IgD-negative memory B cell (primary cell): ENCODE results near the gene HPS4. TPM values are rescaled to one million over a fixed set of nuclear protein-coding genes. Genes with fewer than 3 reads are reported as not detected.
A peak's percentile ranks its signal among the peaks of the same experiment; 100 is the strongest.

Source experiments
- H3K27ac Mint-ChIP-seq, 3 donors: one replicate each; pipeline ENCODE4 v1.8.0; 2020 to 2022; ENCODE audit warnings: mild to moderate bottlenecking in 3 of 3, mixed read lengths in 3 of 3, moderate library complexity in 1 of 3
- H3K27me3 Mint-ChIP-seq: one replicate; pipeline ENCODE4 v1.8.0; 2021; ENCODE audit warnings: mixed read lengths
- H3K36me3 Mint-ChIP-seq: one replicate; pipeline ENCODE4 v1.8.0; 2020; ENCODE audit warnings: mild to moderate bottlenecking, mixed read lengths
- H3K4me1 Mint-ChIP-seq, 3 donors: one replicate each; pipeline ENCODE4 v1.8.0; 2020 to 2022; ENCODE audit warnings: mixed read lengths in 3 of 3, mild to moderate bottlenecking in 1 of 3
- H3K4me3 Mint-ChIP-seq, 4 donors: one replicate each; pipeline ENCODE4 v1.8.0; 2020 to 2022; ENCODE audit warnings: mild to moderate bottlenecking in 4 of 4, mixed read lengths in 4 of 4, moderate library complexity in 3 of 4
- H3K9me3 Mint-ChIP-seq, 3 donors: one replicate each; pipeline ENCODE4 v1.8.0; 2020 to 2021; ENCODE audit warnings: mixed read lengths in 3 of 3, mild to moderate bottlenecking in 1 of 3
- polyA plus RNA-seq: library from polyadenylated mRNA; unstranded; fragments of 300-500 nt; fragmentation: Illumina TruSeq; gene quantifications from one replicate; pipeline ENCODE4 v1.2.3, GENCODE V29; 2021

HPS4 gene
- polyA plus RNA-seq, 1 donor from 2014 or later: 19.8 TPM

DNA sequence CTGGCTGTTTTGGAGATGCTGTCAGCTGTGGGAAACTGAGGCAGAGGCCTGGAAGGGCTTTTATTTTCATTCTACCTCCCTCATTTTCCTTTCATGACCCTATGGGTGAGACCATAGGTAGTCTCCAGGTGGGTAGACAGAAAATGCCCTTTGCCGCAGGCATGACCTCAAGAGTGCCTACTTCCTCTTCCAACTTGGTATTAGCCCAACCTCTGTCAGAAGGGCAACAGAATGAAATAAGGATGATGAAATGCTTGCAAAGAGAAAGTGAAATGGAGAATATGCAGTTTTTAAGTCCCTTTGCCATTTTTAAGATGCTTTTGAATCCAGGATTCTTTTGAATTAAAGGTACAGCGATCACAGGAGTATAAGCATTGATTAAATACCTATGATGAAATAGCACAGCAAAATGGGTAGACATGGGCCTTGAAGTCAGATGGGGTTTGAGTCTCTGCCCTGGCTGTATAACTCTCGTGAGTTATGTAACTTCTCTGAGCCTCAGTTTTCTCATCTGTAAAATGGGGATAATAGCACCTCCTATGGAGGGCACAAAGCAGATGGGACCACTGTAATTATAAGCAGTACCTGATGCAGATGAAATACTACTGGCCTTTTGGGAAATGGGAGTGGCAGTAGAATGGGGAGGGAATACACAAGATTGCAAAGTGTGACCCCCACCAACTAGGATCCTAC, 50.8 kb downstream of the HPS4 start:
- Mint-ChIP-seq H3K36me3 (peaks cover 4% of the 10 kb centered on the region), H3K27ac (peak overlapping the region in 2 of 3 donors; percentile 90 to 91), H3K27me3 (no peaks in the 10 kb centered on the region), H3K9me3 (no peaks in the 10 kb centered on the region), H3K4me1 (peaks cover 37 to 47% (median 45%) of the 10 kb centered on the region in 3 donors), H3K4me3 (peak overlapping the region; percentile 10 to 90 (median 40))

- Mint-ChIP-seq H3K4me1 (peaks cover 37 to 42% (median 40%) of the 10 kb centered on the region in 3 donors), H3K27ac (peak overlapping the region in 1 of 3 donors; percentile 96), H3K36me3 (peaks cover 4% of the 10 kb centered on the region), H3K4me3 (peak overlapping the region; percentile 18 to 95 (median 84)), H3K27me3 (no peaks in the 10 kb centered on the region), H3K9me3 (no peaks in the 10 kb centered on the region)
Measured at GRCh38 chr22:26431261-26431995, 52.2 kb downstream of the HPS4 start.

DNA sequence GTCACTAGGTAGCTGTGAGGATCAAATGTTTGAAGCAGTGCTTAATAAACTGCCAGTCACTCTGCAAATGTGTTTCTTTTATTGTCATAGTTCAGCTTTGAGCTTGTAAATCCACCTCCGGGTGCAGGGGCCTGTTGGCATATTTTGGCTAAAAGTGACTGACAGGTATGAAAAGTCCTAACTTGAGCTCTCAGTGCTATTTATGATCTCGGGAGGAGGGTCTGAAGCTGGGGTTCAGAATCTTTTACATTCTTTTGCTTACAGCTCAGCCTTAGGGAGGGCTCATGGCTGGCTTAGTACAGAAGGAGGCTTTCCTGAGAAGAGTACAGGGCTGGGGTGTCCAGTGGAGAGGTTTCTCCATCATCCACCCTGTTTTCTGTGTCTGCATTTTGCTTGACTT, 53.0 kb downstream of the HPS4 start:
- H3K4me3 Mint-ChIP-seq: peak overlapping the region; percentile 76 to 95 (median 92)
- H3K9me3 Mint-ChIP-seq: no peaks in the 10 kb centered on the region
- peaks cover 34 to 41% (median 37%) of the 10 kb centered on the region in 3 donors for H3K4me1 Mint-ChIP-seq
- no peaks in the 10 kb centered on the region for H3K27me3 Mint-ChIP-seq
- peaks cover 4% of the 10 kb centered on the region for H3K36me3 Mint-ChIP-seq
- peak overlapping the region; percentile 33 to 96 (median 86) for H3K27ac Mint-ChIP-seq

DNA sequence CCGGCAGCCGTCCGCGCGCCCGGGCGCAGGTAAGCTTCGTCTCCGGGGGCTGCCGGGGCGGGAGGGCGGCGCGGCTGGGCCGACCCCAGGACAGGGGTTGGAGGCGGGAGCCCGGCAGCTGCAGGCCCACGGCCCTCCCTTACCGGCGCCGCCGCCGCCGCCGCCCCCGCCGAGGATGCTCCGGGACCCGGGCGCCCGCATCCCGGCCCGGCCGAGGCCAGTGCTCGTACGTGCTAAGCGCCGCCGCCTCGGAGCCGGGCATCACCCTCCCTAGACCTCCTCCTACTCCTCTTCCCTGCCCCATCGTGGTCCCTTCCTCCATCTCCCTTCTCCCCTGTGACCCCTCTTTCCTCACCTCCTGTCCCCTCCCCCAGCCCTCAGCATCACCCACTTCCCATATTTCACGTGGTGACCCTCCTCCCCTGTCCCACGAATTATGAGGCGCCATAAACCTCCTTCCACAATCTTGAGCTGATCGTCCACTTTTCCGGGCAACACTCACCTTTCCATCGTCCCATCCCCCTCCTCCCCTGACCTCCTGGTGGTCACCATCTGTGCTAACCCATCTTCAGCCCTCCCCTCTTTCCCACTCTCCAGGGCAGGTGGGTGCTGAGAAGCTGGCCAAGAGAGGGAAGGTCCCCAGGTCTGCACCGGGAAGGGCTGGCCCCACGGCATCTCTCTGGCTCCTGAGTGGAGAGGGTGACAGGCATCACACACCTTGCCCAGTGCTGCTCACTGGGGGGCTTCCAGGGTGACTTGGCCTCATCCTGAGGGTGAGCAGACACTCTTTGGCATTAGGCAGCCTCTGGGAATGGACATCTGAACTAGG, 53.9 kb downstream of the HPS4 start:
- peaks cover 32 to 34% (median 33%) of the 10 kb centered on the region in 3 donors for H3K4me1 Mint-ChIP-seq

GRCh38 chr22:26428515-26429457, 54.8 kb downstream of the HPS4 start, which contains the start of gene ASPHD2:
TSS of gene ASPHD2 (plus strand) at chr22:26429260. CDS start at chr22:26433616, 4,356 bp downstream.
- H3K4me1 Mint-ChIP-seq: peaks cover 32 to 34% (median 33%) of the 10 kb centered on the region in 3 donors
- peak within 1 kb of the TSS; percentile 96 to 99 (median 98) for H3K27ac Mint-ChIP-seq
- no peaks in the 10 kb centered on the region for H3K27me3 Mint-ChIP-seq
- H3K36me3 Mint-ChIP-seq: no peaks in the 10 kb centered on the region
- no peaks in the 10 kb centered on the region for H3K9me3 Mint-ChIP-seq
- H3K4me3 Mint-ChIP-seq: peak within 1 kb of the TSS; percentile 92 to 99 (median 96)

More for the DNA sequence above, 53.9 kb downstream of the HPS4 start:
- no peaks in the 10 kb centered on the region for H3K36me3 Mint-ChIP-seq
- no peaks in the 10 kb centered on the region for H3K9me3 Mint-ChIP-seq
- no peaks in the 10 kb centered on the region for H3K27me3 Mint-ChIP-seq
- H3K4me3 Mint-ChIP-seq: peak overlapping the region; percentile 76 to 95 (median 92)
- H3K27ac Mint-ChIP-seq: peak overlapping the region; percentile 64 to 96 (median 86)

DNA sequence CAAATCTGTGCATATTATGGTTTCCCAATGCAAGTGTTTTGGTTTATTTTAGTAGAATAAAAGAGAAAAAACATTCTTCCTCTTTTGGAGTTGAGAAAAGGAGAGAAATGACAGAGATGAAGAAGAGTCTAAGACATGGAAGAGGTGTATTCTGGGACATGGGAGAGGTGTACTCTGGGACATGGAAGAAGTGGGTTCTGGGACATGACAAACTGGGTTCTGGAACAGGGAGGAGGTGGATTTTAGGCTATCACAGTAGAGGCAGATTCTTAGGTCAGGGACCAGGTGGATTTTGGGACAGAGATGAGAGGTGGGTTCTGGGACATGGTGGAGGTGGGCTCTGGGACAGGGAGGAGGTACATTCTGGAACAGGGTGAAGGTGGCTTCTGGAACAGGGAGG, 56.7 kb downstream of the HPS4 start:
- Mint-ChIP-seq H3K4me3 (peak overlapping the region in 3 of 4 donors; percentile 58 to 81 (median 74)), H3K9me3 (peaks cover 2 to 13% (median 7%) of the 10 kb centered on the region in 3 donors)

DNA sequence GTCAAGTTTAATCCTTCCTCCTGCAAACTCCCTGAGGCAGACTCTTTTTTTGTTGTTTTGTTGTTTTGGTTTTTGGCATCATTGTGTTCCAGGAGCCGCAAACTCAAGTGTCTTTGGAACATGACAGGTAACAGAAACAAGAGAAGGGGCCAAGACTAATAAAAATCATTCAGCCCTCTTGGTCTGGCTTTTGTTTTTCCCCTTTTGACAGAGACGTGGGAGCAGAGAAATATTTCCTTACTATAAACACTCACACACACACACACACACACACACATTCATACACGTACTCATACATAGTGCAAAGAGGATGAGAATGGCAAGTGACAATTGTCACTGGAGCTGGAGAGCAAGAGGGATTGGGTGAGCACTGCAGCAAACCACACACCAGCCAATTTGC, 65.0 kb downstream of the HPS4 start:
- Mint-ChIP-seq H3K27me3 (peaks cover 4% of the 10 kb centered on the region), H3K27ac (no peak overlapping the region), H3K36me3 (peaks cover 1% of the 10 kb centered on the region), H3K9me3 (peaks cover 4 to 12% (median 7%) of the 10 kb centered on the region in 3 donors), H3K4me1 (peaks cover 0 to 1% (median 0%) of the 10 kb centered on the region in 3 donors), H3K4me3 (no peak overlapping the region)

More for the DNA sequence above, 56.7 kb downstream of the HPS4 start:
- no peaks in the 10 kb centered on the region for H3K36me3 Mint-ChIP-seq
- peak overlapping the region in 2 of 3 donors; percentile 3 to 65 for H3K27ac Mint-ChIP-seq
- no peaks in the 10 kb centered on the region for H3K27me3 Mint-ChIP-seq
- H3K4me1 Mint-ChIP-seq: peaks cover 22 to 25% (median 24%) of the 10 kb centered on the region in 3 donors

GRCh38 chr22:26417406-26417805, 66.2 kb downstream of the HPS4 start:
- peaks cover 1% of the 10 kb centered on the region for H3K36me3 Mint-ChIP-seq
- H3K4me3 Mint-ChIP-seq: no peak overlapping the region
- peaks cover 0 to 1% (median 0%) of the 10 kb centered on the region in 3 donors for H3K4me1 Mint-ChIP-seq
- H3K27ac Mint-ChIP-seq: no peak overlapping the region
- peaks cover 0 to 2% (median 0%) of the 10 kb centered on the region in 3 donors for H3K9me3 Mint-ChIP-seq
- peaks cover 4% of the 10 kb centered on the region for H3K27me3 Mint-ChIP-seq

- H3K27me3 Mint-ChIP-seq: peaks cover 4% of the 10 kb centered on the region
- peaks cover 1% of the 10 kb centered on the region for H3K36me3 Mint-ChIP-seq
- no peak overlapping the region for H3K27ac Mint-ChIP-seq
- H3K4me1 Mint-ChIP-seq: peaks cover 0 to 1% (median 0%) of the 10 kb centered on the region in 3 donors
- peaks cover 0 to 2% (median 0%) of the 10 kb centered on the region in 3 donors for H3K9me3 Mint-ChIP-seq
- H3K4me3 Mint-ChIP-seq: no peak overlapping the region
Measured at GRCh38 chr22:26416670-26417276, 66.8 kb downstream of the HPS4 start.

DNA sequence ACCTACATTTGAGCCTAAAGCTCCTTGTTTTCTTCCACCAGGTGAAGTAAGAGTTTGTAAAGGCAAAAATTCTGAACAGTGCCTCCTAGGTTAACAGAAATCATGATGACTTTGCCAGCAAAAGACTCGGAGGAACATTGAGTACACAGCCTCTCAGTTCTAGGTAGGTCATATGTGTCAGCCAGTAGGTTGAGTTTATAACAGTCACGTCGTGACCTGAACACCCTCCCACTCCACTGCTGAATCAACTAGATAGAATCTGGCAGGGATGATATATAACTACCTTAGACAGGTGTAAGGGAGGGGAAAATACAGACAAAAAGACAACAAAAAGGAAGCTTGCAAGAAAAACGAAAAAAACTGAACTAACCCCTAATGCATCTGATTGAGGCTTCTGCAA, 67.3 kb downstream of the HPS4 start:
- no peak overlapping the region for H3K4me3 Mint-ChIP-seq
- H3K4me1 Mint-ChIP-seq: peaks cover 0 to 1% (median 0%) of the 10 kb centered on the region in 3 donors
- H3K36me3 Mint-ChIP-seq: peaks cover 1% of the 10 kb centered on the region
- H3K27me3 Mint-ChIP-seq: peaks cover 4% of the 10 kb centered on the region
- H3K9me3 Mint-ChIP-seq: peaks cover 0 to 2% (median 0%) of the 10 kb centered on the region in 3 donors
- H3K27ac Mint-ChIP-seq: no peak overlapping the region

- Mint-ChIP-seq H3K4me3 (no peak overlapping the region), H3K27ac (no peak overlapping the region), H3K9me3 (peaks cover 0 to 2% (median 0%) of the 10 kb centered on the region in 3 donors), H3K36me3 (peaks cover 1% of the 10 kb centered on the region), H3K4me1 (no peaks in the 10 kb centered on the region), H3K27me3 (peaks cover 7% of the 10 kb centered on the region)
Measured at GRCh38 chr22:26414347-26414746, 69.2 kb downstream of the HPS4 start.

DNA sequence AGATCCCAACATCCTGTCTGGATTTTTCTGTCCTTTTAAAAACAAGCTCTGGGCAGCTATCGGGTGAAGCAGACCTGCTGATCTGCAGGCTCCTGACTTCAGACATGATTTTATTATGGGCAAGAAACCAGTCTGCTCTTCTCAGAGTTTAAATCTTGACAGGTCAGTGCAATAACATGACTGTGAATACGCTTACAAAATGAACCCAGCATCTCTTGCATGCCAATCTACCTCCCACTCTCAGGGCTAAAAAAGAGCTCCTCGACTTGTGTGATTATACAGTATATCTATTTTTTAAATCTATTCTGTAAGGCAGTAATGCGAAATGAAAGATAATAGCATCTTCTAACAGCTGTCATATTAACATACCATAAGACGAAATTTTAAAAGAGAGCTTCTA, 73.2 kb downstream of the HPS4 start:
- no peak overlapping the region for H3K4me3 Mint-ChIP-seq
- H3K27me3 Mint-ChIP-seq: peaks cover 3% of the 10 kb centered on the region
- H3K9me3 Mint-ChIP-seq: no peaks in the 10 kb centered on the region
- H3K27ac Mint-ChIP-seq: no peak overlapping the region
- peaks cover 2% of the 10 kb centered on the region for H3K36me3 Mint-ChIP-seq
- H3K4me1 Mint-ChIP-seq: no peaks in the 10 kb centered on the region

GRCh38 chr22:26409719-26410335, 73.8 kb downstream of the HPS4 start:
- Mint-ChIP-seq H3K4me3 (no peak overlapping the region), H3K9me3 (no peaks in the 10 kb centered on the region), H3K27ac (no peak overlapping the region), H3K4me1 (peaks cover 1 to 2% (median 1%) of the 10 kb centered on the region in 3 donors), H3K27me3 (peaks cover 5% of the 10 kb centered on the region), H3K36me3 (peaks cover 2% of the 10 kb centered on the region)
